IPS-15b (cell line): Measurements from ENCODE around the gene THSD4.

Experiments used
- H3K27me3 ChIP-seq: one replicate; pipeline ENCODE4 v1.6.1; 2013; ENCODE audit warnings: low read length; ENCODE audit not compliant: control insufficient read depth, insufficient read depth
- H3K36me3 ChIP-seq: one replicate; pipeline ENCODE4 v1.6.1; 2013; ENCODE audit warnings: low read length; ENCODE audit not compliant: control insufficient read depth, insufficient read depth
- H3K4me1 ChIP-seq: one replicate; pipeline ENCODE4 v1.6.1; 2013; ENCODE audit warnings: mild to moderate bottlenecking, low read length; ENCODE audit not compliant: control insufficient read depth, insufficient read depth
- H3K4me3 ChIP-seq: one replicate; pipeline ENCODE4 v1.5.1; 2013; ENCODE audit warnings: low read depth, low read length
- H3K9ac ChIP-seq: one replicate; pipeline ENCODE4 v1.6.1; 2013; ENCODE audit warnings: low read depth, mild to moderate bottlenecking, low read length
- H3K9me3 ChIP-seq: one replicate; pipeline ENCODE4 v1.6.1; 2013; ENCODE audit warnings: mild to moderate bottlenecking, low read length; ENCODE audit not compliant: control insufficient read depth, insufficient read depth

THSD4 gene

GRCh38 chr15:71115567-71116351, 488 bp downstream of the THSD4 start:
- Histone ChIP-seq H3K4me3 (peak overlapping the region; percentile 78), H3K27me3 (peaks cover 24% of the 10 kb centered on the region), H3K9ac (peak overlapping the region; percentile 50), H3K36me3 (no peaks in the 10 kb centered on the region), H3K9me3 (no peaks in the 10 kb centered on the region), H3K4me1 (peaks cover 7% of the 10 kb centered on the region)

GRCh38 chr15:71116366-71116765, 1.1 kb downstream of the THSD4 start:
- Histone ChIP-seq H3K27me3 (peaks cover 24% of the 10 kb centered on the region), H3K4me3 (peak overlapping the region; percentile 74), H3K9me3 (no peaks in the 10 kb centered on the region), H3K36me3 (no peaks in the 10 kb centered on the region), H3K9ac (no peak overlapping the region), H3K4me1 (peaks cover 7% of the 10 kb centered on the region)

- Histone ChIP-seq H3K36me3 (no peaks in the 10 kb centered on the region), H3K9ac (no peak overlapping the region), H3K9me3 (no peaks in the 10 kb centered on the region), H3K4me1 (peaks cover 7% of the 10 kb centered on the region), H3K27me3 (peaks cover 24% of the 10 kb centered on the region), H3K4me3 (peak overlapping the region; percentile 74)
Measured at GRCh38 chr15:71116942-71117341, 1.7 kb downstream of the THSD4 start.

GRCh38 chr15:71117714-71118305, 2.5 kb downstream of the THSD4 start:
- Histone ChIP-seq H3K9ac (no peak overlapping the region), H3K4me3 (no peak overlapping the region), H3K9me3 (no peaks in the 10 kb centered on the region), H3K36me3 (no peaks in the 10 kb centered on the region), H3K27me3 (peaks cover 24% of the 10 kb centered on the region), H3K4me1 (peaks cover 7% of the 10 kb centered on the region)

- Histone ChIP-seq H3K4me3 (no peak overlapping the region), H3K4me1 (peaks cover 7% of the 10 kb centered on the region), H3K9ac (no peak overlapping the region), H3K36me3 (no peaks in the 10 kb centered on the region), H3K9me3 (no peaks in the 10 kb centered on the region), H3K27me3 (peaks cover 24% of the 10 kb centered on the region)
Measured at GRCh38 chr15:71118345-71118744, 3.1 kb downstream of the THSD4 start.

GRCh38 chr15:71118881-71119632, 3.8 kb downstream of the THSD4 start:
- peaks cover 4% of the 10 kb centered on the region for H3K4me1 ChIP-seq
- H3K9me3 ChIP-seq, result no peaks in the 10 kb centered on the region
- H3K36me3 ChIP-seq, result no peaks in the 10 kb centered on the region
- H3K4me3 ChIP-seq, result no peak overlapping the region
- H3K9ac ChIP-seq, result no peak overlapping the region
- H3K27me3 ChIP-seq, result peaks cover 24% of the 10 kb centered on the region

GRCh38 chr15:71120428-71120944, 5.2 kb downstream of the THSD4 start:
- H3K27me3 ChIP-seq, result peaks cover 24% of the 10 kb centered on the region

GRCh38 chr15:71121442-71121841, 6.2 kb downstream of the THSD4 start:
- H3K27me3 ChIP-seq, result peaks cover 20% of the 10 kb centered on the region
- H3K9ac ChIP-seq, result no peak overlapping the region
- H3K36me3 ChIP-seq, result no peaks in the 10 kb centered on the region
- H3K9me3 ChIP-seq, result no peaks in the 10 kb centered on the region
- no peaks in the 10 kb centered on the region for H3K4me1 ChIP-seq
- H3K4me3 ChIP-seq, result no peak overlapping the region

More at GRCh38 chr15:71120428-71120944, 5.2 kb downstream of the THSD4 start:
- H3K9me3 ChIP-seq, result no peaks in the 10 kb centered on the region
- H3K9ac ChIP-seq, result no peak overlapping the region
- H3K4me1 ChIP-seq, result no peaks in the 10 kb centered on the region
- H3K36me3 ChIP-seq, result no peaks in the 10 kb centered on the region
- H3K4me3 ChIP-seq, result no peak overlapping the region

GRCh38 chr15:71124937-71125790, 9.9 kb downstream of the THSD4 start:
- Histone ChIP-seq H3K4me1 (no peaks in the 10 kb centered on the region), H3K9me3 (no peaks in the 10 kb centered on the region), H3K27me3 (no peaks in the 10 kb centered on the region), H3K9ac (no peak overlapping the region), H3K36me3 (no peaks in the 10 kb centered on the region), H3K4me3 (no peak overlapping the region)

- H3K9ac ChIP-seq, result no peak overlapping the region
- no peaks in the 10 kb centered on the region for H3K36me3 ChIP-seq
- H3K4me1 ChIP-seq, result no peaks in the 10 kb centered on the region
- no peaks in the 10 kb centered on the region for H3K27me3 ChIP-seq
- no peaks in the 10 kb centered on the region for H3K9me3 ChIP-seq
- H3K4me3 ChIP-seq, result no peak overlapping the region
Measured at GRCh38 chr15:71125831-71126450, 10.7 kb downstream of the THSD4 start.

GRCh38 chr15:71127083-71127482, 11.8 kb downstream of the THSD4 start:
- no peaks in the 10 kb centered on the region for H3K4me1 ChIP-seq
- H3K27me3 ChIP-seq, result no peaks in the 10 kb centered on the region
- no peaks in the 10 kb centered on the region for H3K9me3 ChIP-seq
- H3K36me3 ChIP-seq, result no peaks in the 10 kb centered on the region
- no peak overlapping the region for H3K9ac ChIP-seq
- no peak overlapping the region for H3K4me3 ChIP-seq
